ES-I3 (cell line): Measurements from ENCODE around the gene NT5DC3.

Experiments
- H3K36me3 ChIP-seq: 2 replicates; pipeline ENCODE4 v1.6.1; 2013; ENCODE audit warnings: mild to moderate bottlenecking, low read length, control low read depth, moderate library complexity; ENCODE audit not compliant: insufficient read depth
- H3K4me1 ChIP-seq: 2 replicates; pipeline ENCODE4 v1.6.1; 2013; ENCODE audit warnings: mild to moderate bottlenecking, control low read depth, low read length; ENCODE audit not compliant: insufficient read depth
- H3K9ac ChIP-seq: 2 replicates; pipeline ENCODE4 v1.6.1; 2013; ENCODE audit warnings: low read depth, mild to moderate bottlenecking, low read length, moderate library complexity
- H3K9me3 ChIP-seq: 2 replicates; pipeline ENCODE4 v1.6.1; 2013; ENCODE audit warnings: mild to moderate bottlenecking, low read length, moderate library complexity; ENCODE audit not compliant: control insufficient read depth, insufficient read depth

NT5DC3 gene

DNA sequence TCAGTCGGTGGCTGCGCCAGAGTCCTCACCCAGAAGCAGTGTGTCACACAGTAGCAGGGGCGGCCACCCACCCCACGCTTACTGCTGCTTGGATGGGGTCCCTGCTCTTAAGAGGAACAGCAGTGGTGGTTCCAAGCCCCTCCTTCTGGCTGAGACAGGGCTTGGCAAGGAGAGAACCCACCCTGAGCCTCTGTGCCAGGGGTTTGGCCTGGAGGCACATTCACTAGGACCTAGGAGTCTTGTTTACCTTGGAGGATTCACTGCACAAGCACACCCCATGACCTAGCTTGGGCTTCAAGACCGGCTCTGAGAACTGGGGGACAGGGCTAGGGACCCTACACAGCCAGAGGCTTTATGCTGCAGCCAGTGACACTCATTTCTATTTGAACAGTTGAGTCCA is 78.6 kb downstream of the NT5DC3 start:
- Histone ChIP-seq H3K9me3 (no peaks in the 10 kb centered on the region), H3K9ac (no peak overlapping the region), H3K36me3 (no peaks in the 10 kb centered on the region), H3K4me1 (no peaks in the 10 kb centered on the region)

DNA sequence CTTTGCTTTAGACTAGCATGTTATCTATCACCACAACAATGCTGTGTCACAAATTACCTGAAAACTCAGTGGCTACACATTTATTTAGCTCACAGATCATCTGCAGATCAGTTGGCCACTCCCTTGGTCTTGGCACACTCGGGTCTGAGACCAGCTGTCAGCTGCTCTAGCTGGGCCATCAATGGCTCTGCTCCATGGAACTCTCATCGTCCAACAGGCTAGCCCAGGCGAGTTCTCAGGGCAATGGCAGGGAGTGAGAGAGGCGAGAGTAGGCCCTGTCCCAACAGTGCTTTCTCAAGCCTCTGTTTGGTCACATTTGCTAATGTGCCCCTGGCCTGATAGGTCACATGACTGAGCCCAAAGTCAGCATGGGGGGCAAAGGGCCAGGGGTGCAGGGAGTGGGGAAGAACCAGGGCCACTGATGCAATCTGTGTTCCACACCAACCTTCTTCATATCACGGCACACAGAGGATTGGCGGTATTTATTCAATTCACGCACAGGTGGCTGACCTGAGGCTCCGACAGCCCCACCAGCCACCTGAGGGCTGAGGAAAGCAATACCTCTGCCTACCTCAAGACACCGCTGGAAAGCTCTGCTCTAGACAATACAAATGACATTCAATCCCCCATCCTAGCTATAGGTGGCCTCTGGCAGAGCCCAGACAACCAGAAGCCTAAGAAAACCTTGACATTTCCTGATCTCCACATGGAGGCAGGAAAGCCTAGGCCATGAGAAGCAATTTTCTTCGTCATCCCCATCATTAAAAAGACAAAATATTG is 82.5 kb downstream of the NT5DC3 start:
- Histone ChIP-seq H3K9me3 (no peaks in the 10 kb centered on the region), H3K4me1 (no peaks in the 10 kb centered on the region), H3K36me3 (no peaks in the 10 kb centered on the region), H3K9ac (no peak overlapping the region)

DNA sequence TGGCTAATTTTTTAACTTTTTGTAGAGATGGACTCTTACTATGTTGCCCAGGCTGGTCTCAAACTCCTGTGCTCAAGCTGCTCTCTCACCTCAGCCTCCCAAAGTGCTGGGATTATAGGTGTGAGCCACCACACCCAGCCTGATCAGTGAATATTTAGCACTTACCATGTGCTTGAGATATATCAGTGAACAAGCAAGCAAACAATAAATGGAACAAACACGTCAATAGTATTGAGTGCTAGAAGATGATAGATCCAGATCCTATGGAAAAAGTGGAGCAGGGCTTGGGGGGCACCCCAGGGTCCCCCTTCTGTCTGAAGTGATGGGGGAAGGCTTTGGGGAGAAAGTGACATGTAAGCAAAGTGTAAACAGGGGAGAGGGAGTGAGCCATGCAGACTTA is 83.8 kb downstream of the NT5DC3 start:
- Histone ChIP-seq H3K36me3 (no peaks in the 10 kb centered on the region), H3K4me1 (no peaks in the 10 kb centered on the region), H3K9ac (no peak overlapping the region), H3K9me3 (no peaks in the 10 kb centered on the region)

DNA sequence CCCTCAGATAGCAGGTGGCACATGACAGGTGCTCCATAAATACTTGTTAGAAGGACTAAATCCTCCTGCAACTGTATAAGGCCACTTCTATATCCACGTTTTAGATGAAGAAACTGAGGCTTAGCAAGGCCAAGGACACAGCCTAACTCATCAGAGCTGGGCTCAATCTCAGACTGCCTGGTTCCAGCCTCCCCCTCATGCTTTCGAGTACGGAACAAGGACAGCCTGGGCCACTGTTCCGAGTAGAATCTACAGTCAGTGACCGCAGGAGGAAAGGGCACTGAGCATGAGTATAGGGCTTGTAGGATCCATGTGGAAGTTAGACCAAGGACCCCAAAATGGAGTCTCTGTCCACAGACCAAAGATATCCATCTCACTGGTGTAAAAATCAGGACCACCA is 84.6 kb downstream of the NT5DC3 start:
- Histone ChIP-seq H3K4me1 (no peaks in the 10 kb centered on the region), H3K9ac (no peak overlapping the region), H3K36me3 (no peaks in the 10 kb centered on the region), H3K9me3 (no peaks in the 10 kb centered on the region)

DNA sequence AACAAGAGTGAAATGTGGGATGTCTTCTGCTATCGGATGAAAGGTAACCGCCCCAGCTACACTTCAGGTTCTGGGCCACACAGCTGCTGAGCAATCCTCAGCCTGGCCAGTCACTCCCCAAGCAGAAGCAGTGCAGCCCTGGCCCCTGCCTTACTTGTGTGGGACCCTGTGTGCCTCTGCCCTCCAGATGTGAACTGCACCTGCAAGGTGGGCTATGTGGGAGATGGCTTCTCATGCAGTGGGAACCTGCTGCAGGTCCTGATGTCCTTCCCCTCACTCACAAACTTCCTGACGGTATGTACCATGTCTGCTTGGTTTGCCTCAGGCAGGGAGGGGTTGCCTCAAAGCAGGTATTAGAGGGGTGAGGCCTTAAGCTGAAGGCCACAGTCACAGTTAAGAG is 85.6 kb downstream of the NT5DC3 start:
- Histone ChIP-seq H3K36me3 (no peaks in the 10 kb centered on the region), H3K9ac (no peak overlapping the region), H3K4me1 (no peaks in the 10 kb centered on the region), H3K9me3 (no peaks in the 10 kb centered on the region)

DNA sequence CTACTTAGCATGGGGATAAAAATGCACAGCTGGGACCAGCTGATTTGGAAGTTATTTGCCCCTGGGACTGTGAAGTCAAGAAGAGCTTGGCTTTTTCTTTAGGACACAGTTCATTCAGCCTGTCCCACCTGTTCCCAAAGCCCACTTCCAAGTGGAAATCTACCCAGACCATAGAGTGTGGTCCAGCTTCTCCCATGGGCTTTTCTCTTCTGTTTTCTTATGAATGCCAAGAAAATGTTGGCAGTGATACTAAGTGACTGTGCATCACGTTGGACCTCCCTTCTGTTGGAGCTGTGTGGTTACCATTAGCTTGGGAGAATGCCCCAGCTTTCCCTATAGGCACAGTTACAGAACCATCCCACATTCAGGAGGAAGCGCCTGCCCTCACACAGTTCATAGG is 89.4 kb downstream of the NT5DC3 start:
- no peaks in the 10 kb centered on the region for H3K4me1 ChIP-seq
- H3K36me3 ChIP-seq: no peaks in the 10 kb centered on the region
- H3K9ac ChIP-seq: no peak overlapping the region
- no peaks in the 10 kb centered on the region for H3K9me3 ChIP-seq

DNA sequence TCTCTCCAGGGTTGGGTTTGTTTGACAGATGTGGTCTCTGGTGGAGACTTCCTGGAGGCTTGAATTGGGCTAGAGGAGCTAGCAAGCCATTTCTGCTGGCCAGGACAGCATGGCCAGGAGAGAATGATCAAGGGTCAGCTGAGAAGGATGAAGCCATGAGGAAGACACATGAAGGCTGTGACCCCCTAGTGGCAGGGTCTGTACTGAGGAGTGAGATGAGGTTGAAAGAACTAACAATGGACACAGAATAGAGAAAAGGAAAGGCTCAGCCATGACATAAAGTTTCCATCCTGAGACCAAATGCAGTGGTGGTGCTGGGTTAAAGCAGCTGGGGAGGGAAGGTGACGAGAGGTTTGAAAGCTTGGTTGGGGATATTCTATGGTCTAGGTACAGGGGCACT is 89.9 kb downstream of the NT5DC3 start:
- Histone ChIP-seq H3K9ac (no peak overlapping the region), H3K36me3 (no peaks in the 10 kb centered on the region), H3K4me1 (no peaks in the 10 kb centered on the region), H3K9me3 (no peaks in the 10 kb centered on the region)

DNA sequence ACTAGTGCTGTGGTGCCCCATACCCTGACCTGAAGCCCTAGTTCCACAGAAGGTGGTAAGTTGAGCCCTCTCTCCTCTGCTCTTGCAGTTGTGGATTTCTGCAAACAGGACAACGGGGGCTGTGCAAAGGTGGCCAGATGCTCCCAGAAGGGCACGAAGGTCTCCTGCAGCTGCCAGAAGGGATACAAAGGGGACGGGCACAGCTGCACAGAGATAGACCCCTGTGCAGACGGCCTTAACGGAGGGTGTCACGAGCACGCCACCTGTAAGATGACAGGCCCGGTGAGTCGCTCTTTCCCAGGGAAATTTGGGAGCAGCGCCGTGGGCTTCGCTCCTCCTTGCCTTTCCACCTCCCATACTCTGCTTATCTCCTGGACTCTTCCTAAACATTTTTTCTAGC is 92.2 kb downstream of the NT5DC3 start:
- no peaks in the 10 kb centered on the region for H3K4me1 ChIP-seq
- H3K36me3 ChIP-seq: no peaks in the 10 kb centered on the region
- no peaks in the 10 kb centered on the region for H3K9me3 ChIP-seq
- H3K9ac ChIP-seq: no peak overlapping the region

DNA sequence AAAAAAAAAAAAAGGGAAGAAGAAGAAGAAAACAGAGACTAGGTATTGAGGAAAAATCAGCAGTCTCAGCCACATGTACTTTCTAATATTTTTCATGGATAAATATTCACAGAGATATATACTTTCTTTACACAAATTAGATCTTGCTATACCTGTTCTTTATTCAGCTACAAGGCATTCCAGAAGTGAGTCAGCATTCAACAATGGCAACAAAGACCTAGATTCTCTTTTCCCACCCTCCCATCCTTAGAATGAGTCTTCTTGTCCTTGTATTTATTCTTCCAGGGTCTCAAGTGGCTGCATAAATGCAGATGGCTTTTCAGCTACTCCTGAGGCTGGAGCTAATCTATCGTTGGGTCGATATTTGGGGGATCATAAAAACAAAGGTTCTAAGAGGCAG is 93.0 kb downstream of the NT5DC3 start:
- no peaks in the 10 kb centered on the region for H3K4me1 ChIP-seq
- H3K9ac ChIP-seq: no peak overlapping the region

DNA sequence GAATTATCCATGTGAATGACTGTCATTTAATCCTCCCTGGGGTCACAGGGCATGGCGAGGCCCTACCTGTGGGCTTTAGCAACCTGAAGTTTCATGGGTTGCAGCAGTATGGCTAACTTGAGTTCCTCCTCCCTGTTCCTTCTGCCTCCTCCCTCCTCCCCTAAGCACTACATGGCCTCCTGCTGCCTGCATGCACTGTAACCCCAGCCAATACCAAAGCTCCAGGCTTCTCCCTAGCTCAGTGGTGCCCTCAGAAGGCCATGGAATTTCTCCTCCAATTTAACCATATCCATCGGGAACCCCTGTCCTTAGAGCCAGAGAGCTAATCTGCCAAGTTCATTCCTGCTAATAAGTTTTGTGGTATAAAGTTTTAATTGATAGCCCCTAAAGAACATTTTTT is 95.1 kb downstream of the NT5DC3 start:
- Histone ChIP-seq H3K4me1 (no peaks in the 10 kb centered on the region), H3K9ac (no peak overlapping the region), H3K9me3 (no peaks in the 10 kb centered on the region), H3K36me3 (no peaks in the 10 kb centered on the region)

More for the DNA sequence above, 93.0 kb downstream of the NT5DC3 start:
- Histone ChIP-seq H3K9me3 (no peaks in the 10 kb centered on the region), H3K36me3 (no peaks in the 10 kb centered on the region)

DNA sequence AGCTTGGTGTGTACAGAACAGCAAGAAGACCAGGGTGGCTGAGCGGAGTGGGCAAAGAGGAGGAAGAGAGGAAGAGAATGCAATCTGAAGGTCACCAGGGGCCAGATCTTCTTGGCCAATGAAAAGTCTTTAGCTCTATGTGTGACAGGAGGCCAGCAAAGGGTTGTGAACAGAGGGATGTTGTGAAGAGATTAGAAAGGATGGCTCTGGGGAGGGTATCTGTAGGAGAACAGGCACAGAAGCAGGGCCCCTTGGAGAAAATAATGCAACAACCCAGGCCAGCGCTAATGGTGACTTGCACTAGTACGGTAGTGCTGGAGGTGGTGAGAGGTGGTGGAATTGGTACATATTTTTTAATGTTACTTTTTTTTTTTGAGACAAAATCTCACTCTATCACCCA is 97.2 kb downstream of the NT5DC3 start:
- Histone ChIP-seq H3K9ac (no peak overlapping the region), H3K9me3 (no peaks in the 10 kb centered on the region), H3K36me3 (no peaks in the 10 kb centered on the region), H3K4me1 (no peaks in the 10 kb centered on the region)

DNA sequence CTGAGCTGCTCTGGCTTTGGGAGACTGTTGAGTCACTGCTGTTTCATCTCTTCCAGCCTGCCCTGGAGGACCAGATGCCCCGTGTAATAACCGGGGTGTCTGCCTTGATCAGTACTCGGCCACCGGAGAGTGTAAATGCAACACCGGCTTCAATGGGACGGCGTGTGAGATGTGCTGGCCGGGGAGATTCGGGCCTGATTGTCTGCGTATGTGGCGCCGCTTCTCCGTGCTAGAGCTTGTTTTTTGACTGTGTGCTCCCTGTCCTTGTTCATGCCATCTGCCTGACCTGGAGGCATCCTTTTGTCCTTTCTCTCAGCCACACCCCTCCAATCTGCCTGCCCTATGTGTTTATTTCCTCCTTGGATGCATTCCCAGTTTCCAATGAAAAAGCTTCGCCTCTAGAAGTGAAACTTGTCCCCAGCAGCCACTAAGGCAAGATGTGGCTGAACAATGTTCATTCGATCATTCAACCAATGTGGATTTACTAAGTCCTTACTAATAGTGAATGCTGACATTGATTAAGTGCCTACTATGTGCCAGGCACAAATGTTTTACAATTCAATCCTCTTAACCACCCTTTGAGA is 98.6 kb downstream of the NT5DC3 start:
- H3K9me3 ChIP-seq: no peaks in the 10 kb centered on the region
- no peak overlapping the region for H3K9ac ChIP-seq
- no peaks in the 10 kb centered on the region for H3K4me1 ChIP-seq
- no peaks in the 10 kb centered on the region for H3K36me3 ChIP-seq

DNA sequence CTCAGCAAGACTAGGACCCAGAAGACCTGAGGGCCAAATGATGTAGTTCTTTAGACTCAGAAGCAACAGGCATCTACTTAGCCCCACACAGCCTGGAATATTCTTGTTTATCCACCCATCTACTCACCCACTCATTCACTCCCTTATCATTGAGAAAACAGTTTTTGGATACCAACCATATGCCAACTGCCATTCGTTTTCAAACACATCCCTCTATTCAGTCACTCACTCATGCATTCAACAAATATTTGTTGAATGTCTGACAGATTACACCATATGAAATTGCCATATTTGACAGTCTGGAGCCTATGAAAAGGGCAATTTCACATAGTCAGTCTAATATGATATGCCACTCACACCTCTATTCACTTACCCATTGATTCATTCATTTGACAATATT is 103.2 kb downstream of the NT5DC3 start:
- Histone ChIP-seq H3K36me3 (no peaks in the 10 kb centered on the region), H3K4me1 (no peaks in the 10 kb centered on the region), H3K9ac (no peak overlapping the region), H3K9me3 (no peaks in the 10 kb centered on the region)

DNA sequence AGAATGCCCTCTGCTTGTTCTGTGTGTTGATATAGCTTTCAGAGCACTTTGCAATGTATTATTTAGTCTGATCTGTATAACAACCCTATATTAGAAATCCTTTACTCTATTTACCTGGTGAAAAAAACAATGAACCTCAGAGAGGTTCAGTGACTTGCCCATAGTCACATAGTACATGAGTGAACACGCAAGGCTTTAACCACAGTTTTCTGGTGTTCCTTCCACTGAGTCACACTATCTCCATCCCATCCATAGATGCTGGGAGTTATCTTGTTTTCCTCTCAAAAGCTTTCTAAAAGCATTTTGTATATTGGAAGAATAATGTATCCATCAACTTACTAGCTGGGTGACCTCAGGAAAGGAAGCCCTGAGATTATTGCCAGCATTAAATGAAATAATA is 104.5 kb downstream of the NT5DC3 start:
- Histone ChIP-seq H3K4me1 (no peaks in the 10 kb centered on the region), H3K9me3 (no peaks in the 10 kb centered on the region), H3K36me3 (no peaks in the 10 kb centered on the region), H3K9ac (no peak overlapping the region)

DNA sequence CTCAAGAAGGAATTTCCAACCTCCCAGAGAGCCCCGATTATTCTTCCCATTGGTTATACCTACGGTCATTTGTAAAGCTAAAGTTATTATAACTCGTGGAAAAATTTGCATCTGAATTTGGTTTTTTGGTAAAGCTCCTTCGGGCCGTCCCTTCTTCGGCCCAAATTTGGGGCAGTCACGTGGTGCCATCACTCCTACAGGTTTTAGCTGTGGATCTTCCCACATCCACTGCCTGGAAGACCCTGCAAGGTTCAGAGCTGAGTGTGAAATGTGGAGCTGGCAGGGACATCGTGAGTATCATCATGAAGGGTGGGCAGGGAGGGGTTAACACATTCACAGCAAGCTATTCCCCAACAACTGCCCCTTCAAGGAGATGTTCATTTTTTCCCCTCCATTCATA is 105.7 kb downstream of the NT5DC3 start:
- no peaks in the 10 kb centered on the region for H3K36me3 ChIP-seq
- no peaks in the 10 kb centered on the region; the same call in 1 of the 2 replicates for H3K9me3 ChIP-seq

More for the DNA sequence above, 105.7 kb downstream of the NT5DC3 start:
- Histone ChIP-seq H3K4me1 (no peaks in the 10 kb centered on the region), H3K9ac (no peak overlapping the region)
